OCI-LY1 (cell line): Measurements from ENCODE around the gene TBC1D7.

Source experiments
- EZH2 ChIP-seq: fragments of 200-600 bp; sonication (generic), shearing (Covaris generic); IDR thresholded peaks from 2 replicates; pipeline ENCODE4 v1.8.0; 2017; ENCODE audit warnings: borderline replicate concordance, mixed run types, mild to moderate bottlenecking, antibody characterized with exemption, low read length, moderate library complexity, mixed read lengths
- TF ChIP-seq, protein P1 (sequence below): fragments of 200-600 bp; sonication (generic), shearing (Covaris generic); IDR thresholded peaks from 2 replicates; pipeline ENCODE4 v1.5.1; 2017; ENCODE audit warnings: mild to moderate bottlenecking, antibody characterized with exemption, low read length, moderate library complexity, mixed read lengths

DNA sequence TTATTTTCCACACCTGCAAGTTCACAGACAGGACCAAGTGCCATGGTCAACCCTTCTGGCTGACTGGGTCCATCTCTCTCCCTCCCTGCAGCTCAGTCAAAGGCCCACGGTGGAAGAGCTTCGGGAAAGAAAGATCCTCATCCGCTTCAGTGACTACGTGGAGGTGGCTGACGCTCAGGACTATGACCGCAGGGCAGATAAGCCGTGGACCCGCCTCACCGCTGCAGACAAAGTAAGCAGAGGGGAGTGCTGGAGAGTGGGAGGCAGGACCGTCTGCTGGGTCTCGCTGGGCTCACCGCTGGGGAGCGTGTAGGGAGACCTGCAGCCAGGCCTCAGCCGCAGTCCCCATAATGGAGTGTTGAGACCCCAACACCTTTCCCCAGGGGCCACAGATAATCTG is 45.0 kb downstream of the TBC1D7 start:
- TF ChIP-seq, protein P1, sequence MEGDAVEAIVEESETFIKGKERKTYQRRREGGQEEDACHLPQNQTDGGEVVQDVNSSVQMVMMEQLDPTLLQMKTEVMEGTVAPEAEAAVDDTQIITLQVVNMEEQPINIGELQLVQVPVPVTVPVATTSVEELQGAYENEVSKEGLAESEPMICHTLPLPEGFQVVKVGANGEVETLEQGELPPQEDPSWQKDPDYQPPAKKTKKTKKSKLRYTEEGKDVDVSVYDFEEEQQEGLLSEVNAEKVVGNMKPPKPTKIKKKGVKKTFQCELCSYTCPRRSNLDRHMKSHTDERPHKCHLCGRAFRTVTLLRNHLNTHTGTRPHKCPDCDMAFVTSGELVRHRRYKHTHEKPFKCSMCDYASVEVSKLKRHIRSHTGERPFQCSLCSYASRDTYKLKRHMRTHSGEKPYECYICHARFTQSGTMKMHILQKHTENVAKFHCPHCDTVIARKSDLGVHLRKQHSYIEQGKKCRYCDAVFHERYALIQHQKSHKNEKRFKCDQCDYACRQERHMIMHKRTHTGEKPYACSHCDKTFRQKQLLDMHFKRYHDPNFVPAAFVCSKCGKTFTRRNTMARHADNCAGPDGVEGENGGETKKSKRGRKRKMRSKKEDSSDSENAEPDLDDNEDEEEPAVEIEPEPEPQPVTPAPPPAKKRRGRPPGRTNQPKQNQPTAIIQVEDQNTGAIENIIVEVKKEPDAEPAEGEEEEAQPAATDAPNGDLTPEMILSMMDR, result no peak
- TF ChIP-seq EZH2, result no peak
